Esophagus muscularis mucosa (tissue), 4 donors: ENCODE data around the gene MEI4. TPM values are rescaled to one million over a fixed set of nuclear protein-coding genes. Genes with fewer than 3 reads are reported as not detected.

Source experiments
- DNase-seq: peaks from one replicate; pipeline ENCODE4 v3.0.0-alpha.2; 2017; ENCODE audit errors: extremely low spot score
- H3K27ac ChIP-seq, 4 donors: fragments of 200-600 bp; sonication (generic); replicated peaks in 1 of 4; 1 replicate in 3 of 4; 2 replicates in 1 of 4; pipeline ENCODE4 v1.5.1; 2016 to 2019; ENCODE audit warnings: mild to moderate bottlenecking in 1 of 4
- H3K27me3 ChIP-seq, 4 donors: fragments of 200-600 bp; sonication (generic); one replicate each; pipeline versions ENCODE4 v1.5.1 to v1.6.0; 2016 to 2019
- H3K36me3 ChIP-seq, 4 donors: fragments of 200-600 bp; sonication (generic); one replicate each; pipeline ENCODE4 v1.5.1; 2016 to 2019
- H3K4me1 ChIP-seq, 4 donors: fragments of 200-600 bp; sonication (generic); one replicate each; pipeline ENCODE4 v1.5.1; 2016 to 2019
- H3K4me3 ChIP-seq, 4 donors: fragments of 200-600 bp; sonication (generic); 1 replicate in 2 of 4; 2 replicates in 2 of 4; pipeline ENCODE4 v1.5.1; 2016 to 2019; ENCODE audit warnings: mild to moderate bottlenecking in 4 of 4, moderate library complexity in 1 of 4
- H3K9me3 ChIP-seq, 4 donors: fragments of 200-600 bp; sonication (generic); 1 replicate in 3 of 4; 2 replicates in 1 of 4; pipeline ENCODE4 v1.5.1; 2016 to 2019
- CTCF ChIP-seq, 3 experiments: fragments of 200-600 bp in 2 of 3; fragments of 450-650 bp in 1 of 3; sonication (generic) in 2 of 3; IDR thresholded peaks; one replicate each; pipeline ENCODE4 v1.5.1; 2017 to 2019; ENCODE audit warnings: antibody characterized with exemption in 3 of 3, mild to moderate bottlenecking in 2 of 3, moderate library complexity in 1 of 3
- EP300 ChIP-seq: sonication (generic); formaldehyde crosslinking; IDR thresholded peaks from one replicate; pipeline ENCODE4 v1.6.1; 2017; ENCODE audit warnings: antibody characterized with exemption
- POLR2A ChIP-seq: fragments of 450-650 bp; IDR thresholded peaks from one replicate; pipeline ENCODE4 v1.6.1; 2017; ENCODE audit warnings: antibody characterized with exemption, moderate library complexity, mild to moderate bottlenecking, low read depth
- POLR2AphosphoS5 ChIP-seq, 2 donors: sonication (generic); formaldehyde crosslinking; IDR thresholded peaks; one replicate each; pipeline ENCODE4 v1.6.1; 2017; ENCODE audit warnings: antibody characterized with exemption in 2 of 2
- WGBS: methylation state at CpG from one replicate; pipeline ENCODE4 v1.1.5; 2018; 5-methylcytosine and 5-hydroxymethylcytosine counted together
- intact Hi-C: fragments of 100-400 bp; cut with DNase I; formaldehyde crosslinking; loops from one replicate; pipeline ENCODE4 v1.15.1; 2023
- total RNA-seq, 4 donors: library from RNA; depleted of rRNA; stranded (reverse); fragments of >200 nt; gene quantifications; one replicate each; pipeline versions ENCODE4 v1.1.0 to v1.2.1, GENCODE V29; 2016

Gene MEI4
- total RNA-seq, 4 donors from 2014 or later = 0.06 to 0.39 (median 0.17) TPM; not detected in 1

- Histone ChIP-seq H3K4me1 (peaks cover 0 to 5% (median 0%) of the 10 kb centered on the region in 4 donors), H3K4me3 (no peak overlapping the region), H3K9me3 (no peaks in the 10 kb centered on the region), H3K27ac (no peak overlapping the region), H3K27me3 (no peaks in the 10 kb centered on the region), H3K36me3 (no peaks in the 10 kb centered on the region)
- intact Hi-C loops = no loop called here
- no peak for TF ChIP-seq POLR2AphosphoS5 (IDR thresholded peaks at IDR 0.05)
- TF ChIP-seq EP300 = no peak
- TF ChIP-seq POLR2A = no peak
- TF ChIP-seq CTCF (IDR thresholded peaks at IDR 0.05) = no peak
- no peak for DNase-seq
These were observed 278.1 kb downstream of the MEI4 start for GRCh38 chr6:77930952-77931351.

GRCh38 chr6:77962070-77962469 is 309.2 kb downstream of the MEI4 start:
- DNase-seq = no peak
- 91% methylated on average over 4 of the region's 4 CpGs for WGBS

GRCh38 chr6:77965449-77965848 is 312.6 kb downstream of the MEI4 start:
- no peaks in the 10 kb centered on the region for H3K36me3 ChIP-seq
- peaks cover 0 to 13% (median 7%) of the 10 kb centered on the region in 4 donors for H3K4me1 ChIP-seq
- peaks cover 0 to 21% (median 15%) of the 10 kb centered on the region in 4 donors for H3K9me3 ChIP-seq
- H3K27me3 ChIP-seq = no peaks in the 10 kb centered on the region
- no peak overlapping the region for H3K4me3 ChIP-seq
- intact Hi-C loops = no loop called here
- 91% methylated on average over 1 of the region's 1 CpG for WGBS
- DNase-seq = no peak
- TF ChIP-seq POLR2AphosphoS5 (IDR thresholded peaks at IDR 0.05) = no peak
- no peak for TF ChIP-seq EP300
- TF ChIP-seq POLR2A = no peak
- TF ChIP-seq CTCF (IDR thresholded peaks at IDR 0.05) = no peak
- no peak overlapping the region for H3K27ac ChIP-seq

More at GRCh38 chr6:77962070-77962469, 309.2 kb downstream of the MEI4 start:
- H3K27me3 ChIP-seq = no peaks in the 10 kb centered on the region
- H3K4me3 ChIP-seq = no peak overlapping the region
- peaks cover 0 to 21% (median 15%) of the 10 kb centered on the region in 4 donors for H3K9me3 ChIP-seq
- intact Hi-C loops = no loop called here
- H3K4me1 ChIP-seq = peaks cover 0 to 9% (median 3%) of the 10 kb centered on the region in 4 donors
- TF ChIP-seq POLR2AphosphoS5 (IDR thresholded peaks at IDR 0.05) = no peak
- H3K36me3 ChIP-seq = no peaks in the 10 kb centered on the region
- no peak overlapping the region for H3K27ac ChIP-seq

- no peak for TF ChIP-seq POLR2AphosphoS5 (IDR thresholded peaks at IDR 0.05)
- no peak for TF ChIP-seq EP300
- no peak for TF ChIP-seq POLR2A
- no peak for TF ChIP-seq CTCF (IDR thresholded peaks at IDR 0.05)
- no peaks in the 10 kb centered on the region for H3K36me3 ChIP-seq
- no peak overlapping the region for H3K4me3 ChIP-seq
- peaks cover 0 to 4% (median 2%) of the 10 kb centered on the region in 4 donors for H3K4me1 ChIP-seq
- H3K27me3 ChIP-seq = no peaks in the 10 kb centered on the region
- intact Hi-C loops = no loop called here
- no peak overlapping the region for H3K27ac ChIP-seq
- DNase-seq = no peak
- H3K9me3 ChIP-seq = no peaks in the 10 kb centered on the region
These were observed 319.5 kb downstream of the MEI4 start for GRCh38 chr6:77972334-77972733.

Other genes with a start within 250 kb of the MEI4 start
- gene HTR1B, start 189.5 kb upstream of the MEI4 start, total RNA-seq = 1 to 10 TPM; 1.2 to 2.6 (median 1.9) TPM